GM18502 (cell line): ENCODE data around the gene RAB23.

ENCODE experiments used
- ATAC-seq: cut with Tn5 transposase; IDR thresholded peaks from one replicate; pipeline ENCODE4 v1.9.1; 2021; ENCODE audit warnings: mild to moderate bottlenecking; ENCODE audit not compliant: unreplicated experiment, poor library complexity

RAB23 gene

GRCh38 chr6:57142178-57142525 is 80.0 kb downstream of the RAB23 start:
- ATAC-seq, result no peak

GRCh38 chr6:57141451-57142177 is 80.5 kb downstream of the RAB23 start:
- no peak for ATAC-seq

GRCh38 chr6:57138026-57138425 is 84.1 kb downstream of the RAB23 start:
- ATAC-seq, result no peak

GRCh38 chr6:57137350-57137749 is 84.8 kb downstream of the RAB23 start:
- ATAC-seq, result no peak
